GM12801 (cell line): ENCODE data around the gene B4GALT1.

Source experiments
- TF ChIP-seq, protein P1 (sequence below): IDR thresholded peaks from one replicate; pipeline ENCODE4 v1.5.1; 2011; ENCODE audit warnings: control low read depth; ENCODE audit not compliant: insufficient read length; ENCODE audit errors: extremely low read depth

The B4GALT1 gene

DNA sequence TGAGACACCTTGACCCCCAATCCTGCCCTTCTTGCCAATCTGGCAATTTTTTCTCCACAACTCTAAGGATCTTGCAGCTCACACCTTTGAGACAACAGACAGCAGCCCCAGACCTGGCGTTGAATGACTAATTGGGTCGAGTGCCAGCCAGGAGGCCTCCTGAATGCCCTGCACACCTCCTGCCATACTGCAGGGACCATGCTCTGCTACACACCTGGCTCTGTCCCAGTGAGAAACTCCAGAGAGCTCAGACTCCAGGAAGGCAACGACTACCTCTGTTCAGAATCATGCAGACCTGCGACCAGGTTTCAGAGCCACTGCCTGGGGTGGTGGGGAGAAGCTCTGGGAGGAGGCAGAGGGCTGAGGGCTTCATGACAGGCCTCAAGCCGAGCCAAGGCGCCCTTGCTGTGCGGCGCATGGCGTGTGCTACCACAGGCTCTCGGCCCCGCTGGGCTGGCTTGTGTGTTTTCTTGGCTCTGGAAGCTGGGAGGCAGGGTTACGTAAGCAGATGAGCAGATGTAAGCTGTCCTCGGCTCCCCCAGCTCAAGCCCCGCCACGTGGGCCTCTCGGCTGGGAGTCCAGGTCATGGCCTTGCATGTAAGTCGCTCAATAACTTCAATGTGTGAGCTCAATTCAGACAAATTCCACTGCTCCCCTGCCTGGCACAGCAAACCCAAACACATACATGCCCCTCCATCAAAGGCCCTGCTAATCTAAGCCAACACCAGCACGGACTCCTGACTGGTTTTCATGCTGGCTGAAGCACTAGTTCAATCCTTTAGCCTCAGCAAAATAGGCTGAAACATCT is 27.5 kb downstream of the B4GALT1 start:
- TF ChIP-seq, protein P1, sequence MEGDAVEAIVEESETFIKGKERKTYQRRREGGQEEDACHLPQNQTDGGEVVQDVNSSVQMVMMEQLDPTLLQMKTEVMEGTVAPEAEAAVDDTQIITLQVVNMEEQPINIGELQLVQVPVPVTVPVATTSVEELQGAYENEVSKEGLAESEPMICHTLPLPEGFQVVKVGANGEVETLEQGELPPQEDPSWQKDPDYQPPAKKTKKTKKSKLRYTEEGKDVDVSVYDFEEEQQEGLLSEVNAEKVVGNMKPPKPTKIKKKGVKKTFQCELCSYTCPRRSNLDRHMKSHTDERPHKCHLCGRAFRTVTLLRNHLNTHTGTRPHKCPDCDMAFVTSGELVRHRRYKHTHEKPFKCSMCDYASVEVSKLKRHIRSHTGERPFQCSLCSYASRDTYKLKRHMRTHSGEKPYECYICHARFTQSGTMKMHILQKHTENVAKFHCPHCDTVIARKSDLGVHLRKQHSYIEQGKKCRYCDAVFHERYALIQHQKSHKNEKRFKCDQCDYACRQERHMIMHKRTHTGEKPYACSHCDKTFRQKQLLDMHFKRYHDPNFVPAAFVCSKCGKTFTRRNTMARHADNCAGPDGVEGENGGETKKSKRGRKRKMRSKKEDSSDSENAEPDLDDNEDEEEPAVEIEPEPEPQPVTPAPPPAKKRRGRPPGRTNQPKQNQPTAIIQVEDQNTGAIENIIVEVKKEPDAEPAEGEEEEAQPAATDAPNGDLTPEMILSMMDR: no peak

DNA sequence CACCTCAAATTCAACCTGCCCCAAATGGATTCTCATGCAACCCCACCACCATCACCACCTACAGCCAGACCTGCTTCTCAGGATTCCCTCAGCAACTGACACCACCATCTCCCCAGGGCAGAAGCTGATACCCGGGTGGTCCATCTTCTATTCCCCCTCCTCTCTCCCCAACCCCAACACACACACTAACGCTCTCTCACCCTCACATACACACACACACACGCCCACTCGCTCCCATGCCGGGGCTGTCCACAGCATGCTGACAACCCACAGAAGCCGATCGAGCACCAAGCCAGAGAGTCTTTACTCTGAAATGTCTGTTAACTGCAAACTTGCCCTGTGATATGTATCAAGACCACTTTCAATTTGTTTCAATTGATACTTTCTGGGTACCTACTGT is 28.4 kb downstream of the B4GALT1 start:
- TF ChIP-seq, protein P1: no peak

DNA sequence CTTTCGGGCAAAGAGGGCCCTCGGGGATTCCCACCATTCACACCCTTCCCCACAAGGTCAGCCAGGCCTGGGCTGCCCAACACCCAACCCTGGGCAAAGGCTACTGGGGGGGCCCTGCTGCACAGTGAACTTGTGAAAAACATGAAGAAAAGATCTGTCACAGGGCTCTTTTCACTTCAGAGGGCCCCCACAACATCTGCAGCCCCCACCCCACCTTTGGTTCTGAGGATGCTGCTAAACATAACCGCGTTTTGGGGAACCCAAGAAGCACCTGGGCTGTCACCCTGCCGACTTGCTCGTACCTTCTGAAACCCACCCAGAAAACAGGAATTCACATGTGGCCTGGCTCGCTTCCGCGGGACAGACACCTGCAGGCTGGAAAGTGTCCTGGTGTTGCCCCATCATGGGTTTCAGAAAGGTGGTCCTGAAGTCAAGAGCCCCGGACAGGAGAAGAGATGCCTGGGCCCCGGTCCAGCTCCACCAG is 29.3 kb downstream of the B4GALT1 start:
- TF ChIP-seq, protein P1: no peak

DNA sequence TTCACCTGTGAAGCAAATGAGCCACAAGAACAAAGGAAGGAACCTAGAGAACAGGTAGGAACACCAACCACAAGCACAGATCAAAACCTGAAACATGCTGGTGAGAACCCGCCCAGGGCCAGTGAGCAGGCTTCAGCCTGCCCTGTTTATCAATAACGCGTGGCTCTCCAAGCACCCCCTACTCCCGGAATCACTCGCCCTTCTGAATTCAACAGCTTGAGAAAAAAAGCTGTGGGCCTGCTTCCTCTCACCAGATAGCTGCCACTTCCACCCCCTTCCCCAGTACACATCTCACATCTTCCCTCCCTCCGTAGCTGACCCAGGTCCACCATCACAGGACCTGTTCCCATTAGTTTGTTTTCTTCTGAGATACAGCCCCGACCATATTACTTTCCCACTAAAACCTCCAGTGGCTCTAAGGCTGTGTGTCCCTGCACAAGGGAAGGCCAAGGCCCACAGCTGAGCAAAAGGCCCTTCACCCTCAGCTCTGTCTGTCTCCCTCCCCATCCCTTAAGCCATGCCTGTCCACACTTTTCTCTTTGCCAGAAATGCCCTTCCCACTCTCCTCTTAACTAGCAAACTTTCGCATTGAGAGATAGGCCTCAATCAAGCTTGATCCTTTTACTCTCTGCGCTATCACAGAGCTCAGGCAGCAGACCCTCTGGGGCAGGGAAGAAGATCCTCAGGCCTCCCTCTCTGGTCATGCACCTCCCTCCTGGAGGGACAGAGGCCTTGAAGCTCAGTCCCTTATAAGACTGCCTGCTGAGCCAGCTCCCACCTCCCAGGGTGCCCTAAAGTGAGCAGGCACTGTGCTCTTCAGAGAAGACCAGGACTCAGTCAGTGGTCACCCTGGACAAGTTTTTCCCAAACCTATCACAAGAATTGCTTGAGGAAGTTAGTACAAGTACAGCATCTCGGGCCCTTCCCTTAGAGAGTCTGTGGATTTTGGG is 30.1 kb downstream of the B4GALT1 start:
- TF ChIP-seq, protein P1: no peak

- TF ChIP-seq, protein P1: no peak
Measured at GRCh38 chr9:33135470-33135958, 31.6 kb downstream of the B4GALT1 start.

- TF ChIP-seq, protein P1: no peak
Measured at GRCh38 chr9:33135031-33135461, 32.1 kb downstream of the B4GALT1 start.

DNA sequence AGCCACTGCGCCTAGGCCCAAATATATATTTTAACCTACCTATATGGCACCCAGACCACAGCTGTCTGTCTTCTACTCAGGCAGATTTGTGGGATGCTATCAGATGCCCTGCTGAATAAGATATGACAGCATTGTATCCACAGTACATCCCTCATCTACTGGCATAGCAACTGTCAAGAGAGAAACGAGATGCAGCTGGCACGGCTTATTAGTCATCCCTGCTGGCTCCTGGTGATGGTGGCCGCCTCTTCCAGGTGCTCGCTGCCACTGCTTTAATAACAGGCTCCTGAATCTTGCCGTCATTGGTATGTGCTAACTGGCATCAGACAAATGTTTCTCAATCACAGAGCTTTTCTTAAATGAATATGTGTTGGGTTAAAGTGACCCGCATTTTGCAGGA is 34.0 kb downstream of the B4GALT1 start:
- TF ChIP-seq, protein P1: no peak
